22Rv1 (cell line): ENCODE measurements around the gene CTNNA1.

Experiments used
- CTCF ChIP-seq: fragments of 450-650 bp; IDR thresholded peaks from 2 replicates; pipeline ENCODE4 v1.5.1; 2017; ENCODE audit warnings: mild to moderate bottlenecking
- ZFX ChIP-seq: fragments of 450-650 bp; IDR thresholded peaks from 2 replicates; pipeline ENCODE4 v1.6.1; 2017; ENCODE audit warnings: antibody characterized with exemption, borderline replicate concordance

- no peak for TF ChIP-seq CTCF
- TF ChIP-seq ZFX = no peak
Measured at GRCh38 chr5:138803285-138803684, 50.1 kb downstream of the CTNNA1 start.
